H1 (cell line): ENCODE data around the gene B4GALNT1. TPM values are rescaled to one million over a fixed set of nuclear protein-coding genes. Genes with fewer than 3 reads are reported as not detected.

Experiments used
- BRCA1 ChIP-seq: IDR thresholded peaks from 2 replicates; pipeline ENCODE4 v1.6.1; 2012; ENCODE audit warnings: low read depth, low read length, improper control_type of control experiment
- EP300 ChIP-seq, 2 experiments: IDR thresholded peaks; 1 replicate in 1 of 2; 2 replicates in 1 of 2; pipeline ENCODE4 v1.6.1; 2011 to 2012; ENCODE audit warnings: low read depth in 2 of 2, low read length in 2 of 2, mild to moderate bottlenecking in 2 of 2, borderline replicate concordance in 1 of 2, inconsistent platforms in 1 of 2, moderate library complexity in 1 of 2
- FOSL1 ChIP-seq: IDR thresholded peaks from 2 replicates; pipeline ENCODE4 v1.6.1; 2011; ENCODE audit warnings: mild to moderate bottlenecking, low read depth, low read length, moderate library complexity; ENCODE audit not compliant: insufficient read depth
- MAFK ChIP-seq: IDR thresholded peaks from 2 replicates; pipeline ENCODE4 v1.6.1; 2012; ENCODE audit warnings: low read depth, mild to moderate bottlenecking, improper control_type of control experiment, low read length
- NRF1 ChIP-seq: IDR thresholded peaks from 2 replicates; pipeline ENCODE4 v1.6.1; 2011; ENCODE audit warnings: mild to moderate bottlenecking, low read depth, low read length, improper control_type of control experiment
- SRF ChIP-seq: IDR thresholded peaks from 2 replicates; pipeline ENCODE4 v1.6.1; 2011; ENCODE audit warnings: mild to moderate bottlenecking, low read depth, low read length, moderate library complexity
- ZNF274 ChIP-seq: IDR thresholded peaks from 2 replicates; pipeline ENCODE4 v1.7.0; 2012; ENCODE audit warnings: low read length, borderline replicate concordance; ENCODE audit errors: extremely low read depth
- polyA plus RNA-seq, 7 experiments: library from polyadenylated mRNA; depleted of rRNA in 3 of 7; stranded (reverse) in 5 of 7; unstranded in 2 of 7; fragments of >200 nt in 5 of 7; fragments of 200-250 nt in 2 of 7; gene quantifications; 1 replicate in 5 of 7; 2 replicates in 1 of 7; 4 replicates in 1 of 7; pipeline versions ENCODE4 v1.2.1 to v1.2.3, GENCODE V29; 2011 to 2013; ENCODE audit warnings: missing spikeins in 2 of 7, mixed read lengths in 2 of 7
- total RNA-seq: library from RNA; stranded (reverse); fragmentation: NEBNext Ultra II Directional; extraction: Animal tissue kit (Norgen Biotek cat#: 25700); gene quantifications from 2 replicates; pipeline ENCODE4 v1.2.1, GENCODE V29; 2021
- TF ChIP-seq, protein P1 (sequence below): IDR thresholded peaks from 2 replicates; pipeline ENCODE4 v1.6.1; 2012; ENCODE audit warnings: inconsistent platforms

B4GALNT1 gene
- total and polyA plus RNA-seq, 2 of the 8 experiments (the other 6 are each of a cell fraction or from before 2014, with no cell fraction given): 1.5 to 2.3 TPM

DNA sequence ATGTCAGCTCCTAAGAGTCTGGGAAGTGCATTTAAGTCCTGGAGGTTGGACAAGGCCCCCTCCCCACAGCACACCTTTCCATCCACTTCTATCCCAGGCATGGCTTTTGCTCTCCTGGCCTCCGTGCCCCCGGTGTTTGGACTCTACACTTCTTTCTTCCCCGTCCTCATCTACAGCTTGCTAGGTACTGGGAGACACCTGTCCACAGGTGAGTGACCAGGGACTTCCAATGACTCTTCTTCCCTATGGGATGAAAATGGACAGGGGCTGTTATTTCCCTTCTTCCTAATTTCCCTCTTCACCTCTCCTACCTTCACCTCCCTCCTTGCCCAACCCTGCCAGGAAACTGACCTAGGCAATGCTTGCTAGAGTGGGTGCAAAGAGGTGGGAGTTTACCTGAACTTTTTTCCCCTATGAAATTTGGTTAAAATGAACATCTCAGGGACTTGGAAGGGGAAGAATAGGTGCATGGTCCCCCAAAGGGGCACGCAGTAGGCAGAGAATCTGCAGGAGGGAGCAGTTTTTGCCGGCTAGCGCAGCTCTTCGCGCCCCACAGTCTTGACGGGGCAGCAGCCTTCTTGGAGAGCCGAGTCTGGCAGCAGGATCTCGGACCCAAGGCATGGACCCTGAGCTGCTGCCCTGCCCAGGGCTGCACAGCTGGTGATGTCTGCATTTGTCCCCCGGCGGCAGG is 12.6 kb downstream of the B4GALNT1 start (continued):
- TF ChIP-seq NRF1 (no peak), FOSL1 (no peak), BRCA1 (no peak), MAFK (no peak), SRF (no peak), EP300 (IDR thresholded peaks at IDR 0.05; ENCODE audit: borderline replicate concordance in 1 of 2, low read depth in 2 of 2, low read length in 2 of 2) (no peak), ZNF274 (no peak)
- TF ChIP-seq, protein P1, sequence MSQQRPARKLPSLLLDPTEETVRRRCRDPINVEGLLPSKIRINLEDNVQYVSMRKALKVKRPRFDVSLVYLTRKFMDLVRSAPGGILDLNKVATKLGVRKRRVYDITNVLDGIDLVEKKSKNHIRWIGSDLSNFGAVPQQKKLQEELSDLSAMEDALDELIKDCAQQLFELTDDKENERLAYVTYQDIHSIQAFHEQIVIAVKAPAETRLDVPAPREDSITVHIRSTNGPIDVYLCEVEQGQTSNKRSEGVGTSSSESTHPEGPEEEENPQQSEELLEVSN: no peak
- TF ChIP-seq, all 59 proteins: peak for 0
